HL-60 (cell line): ENCODE data around the gene ASCL5.

Experiments used
- DNase-seq, 2 experiments: peaks; one replicate each; pipeline ENCODE4 v3.0.0-alpha.2; 2010 to 2020; ENCODE audit warnings: low read depth in 1 of 2, low spot score in 1 of 2
- H3K27ac ChIP-seq: fragments of 250-450 bp; sonication (Bioruptor Pico); replicated peaks from 2 replicates; pipeline ENCODE4 v1.5.1; 2020; ENCODE audit warnings: mild to moderate bottlenecking, moderate library complexity
- H3K27me3 ChIP-seq: fragments of 250-450 bp; sonication (Bioruptor Pico); 2 replicates; pipeline ENCODE4 v1.5.1; 2021; ENCODE audit warnings: mild to moderate bottlenecking, moderate library complexity; ENCODE audit not compliant: insufficient read depth, poor library complexity, severe bottlenecking
- H3K4me3 ChIP-seq: replicated peaks from 2 replicates; pipeline ENCODE4 v1.5.1; 2011; ENCODE audit warnings: mild to moderate bottlenecking, control low read depth, low read length; ENCODE audit not compliant: insufficient read depth
- GABPA ChIP-seq: IDR thresholded peaks from 2 replicates; pipeline ENCODE4 v1.6.1; 2012; ENCODE audit warnings: low read depth
- POLR2AphosphoS5 ChIP-seq: IDR thresholded peaks from 2 replicates; pipeline ENCODE4 v1.6.1; 2012; ENCODE audit warnings: low read depth
- SPI1 ChIP-seq: IDR thresholded peaks from 2 replicates; pipeline ENCODE4 v1.6.1; 2012; ENCODE audit warnings: low read depth, mild to moderate bottlenecking, borderline replicate concordance
- TF ChIP-seq, protein P1 (sequence below): IDR thresholded peaks from one replicate; pipeline ENCODE4 v1.5.1; 2011; ENCODE audit warnings: low read length, control low read depth, inconsistent platforms; ENCODE audit not compliant: insufficient read depth
- TF ChIP-seq, protein P2 (sequence below): IDR thresholded peaks from 2 replicates; pipeline ENCODE4 v1.6.1; 2012; ENCODE audit warnings: low read depth; ENCODE audit not compliant: insufficient replicate concordance

Gene ASCL5

DNA sequence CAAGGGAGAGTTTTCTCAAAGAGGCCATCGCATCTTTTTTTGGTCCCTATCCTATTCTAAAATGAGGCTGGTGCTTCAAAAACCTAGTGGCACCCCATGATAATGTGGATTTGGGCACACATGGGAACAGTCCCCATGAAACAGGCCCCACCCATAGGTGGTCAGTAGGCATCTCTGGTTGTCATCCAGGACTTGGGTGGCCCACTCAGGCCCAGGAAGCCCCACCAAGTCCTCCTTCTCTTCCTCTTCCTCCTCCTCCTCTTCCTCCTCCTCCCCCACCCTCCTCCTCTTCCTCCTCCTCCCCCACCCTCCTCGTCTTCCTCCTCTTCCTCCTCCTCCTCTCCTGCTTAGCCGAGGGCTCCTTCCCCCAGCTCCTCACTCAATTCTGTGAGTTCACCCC, 15.3 kb downstream of the ASCL5 start:
- no peak overlapping the region for H3K27ac ChIP-seq

DNA sequence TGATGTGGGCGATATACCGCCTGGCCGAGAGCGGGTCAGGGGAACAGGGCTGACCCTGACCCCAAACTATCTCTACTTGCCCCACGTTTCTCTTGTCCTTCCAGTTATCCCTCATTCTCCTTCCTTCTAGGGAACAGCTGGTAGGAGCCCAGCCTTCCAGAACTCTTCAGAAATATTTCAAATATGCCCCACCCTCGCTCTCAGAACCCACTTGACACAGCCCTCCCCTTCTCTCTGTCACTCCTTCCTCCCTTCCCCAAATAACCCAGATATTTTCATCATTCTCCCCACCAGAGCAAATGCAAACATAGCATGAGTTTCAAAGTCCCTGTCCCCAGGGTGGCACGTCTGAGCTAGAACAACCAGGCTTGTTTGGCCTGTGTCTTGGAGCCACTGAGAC, 15.8 kb downstream of the ASCL5 start:
- no peaks in the 10 kb centered on the region for H3K27me3 ChIP-seq
- TF ChIP-seq, protein P1, sequence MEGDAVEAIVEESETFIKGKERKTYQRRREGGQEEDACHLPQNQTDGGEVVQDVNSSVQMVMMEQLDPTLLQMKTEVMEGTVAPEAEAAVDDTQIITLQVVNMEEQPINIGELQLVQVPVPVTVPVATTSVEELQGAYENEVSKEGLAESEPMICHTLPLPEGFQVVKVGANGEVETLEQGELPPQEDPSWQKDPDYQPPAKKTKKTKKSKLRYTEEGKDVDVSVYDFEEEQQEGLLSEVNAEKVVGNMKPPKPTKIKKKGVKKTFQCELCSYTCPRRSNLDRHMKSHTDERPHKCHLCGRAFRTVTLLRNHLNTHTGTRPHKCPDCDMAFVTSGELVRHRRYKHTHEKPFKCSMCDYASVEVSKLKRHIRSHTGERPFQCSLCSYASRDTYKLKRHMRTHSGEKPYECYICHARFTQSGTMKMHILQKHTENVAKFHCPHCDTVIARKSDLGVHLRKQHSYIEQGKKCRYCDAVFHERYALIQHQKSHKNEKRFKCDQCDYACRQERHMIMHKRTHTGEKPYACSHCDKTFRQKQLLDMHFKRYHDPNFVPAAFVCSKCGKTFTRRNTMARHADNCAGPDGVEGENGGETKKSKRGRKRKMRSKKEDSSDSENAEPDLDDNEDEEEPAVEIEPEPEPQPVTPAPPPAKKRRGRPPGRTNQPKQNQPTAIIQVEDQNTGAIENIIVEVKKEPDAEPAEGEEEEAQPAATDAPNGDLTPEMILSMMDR: no peak
- no peak for TF ChIP-seq GABPA
- TF ChIP-seq POLR2AphosphoS5: no peak
- TF ChIP-seq, protein P2, sequence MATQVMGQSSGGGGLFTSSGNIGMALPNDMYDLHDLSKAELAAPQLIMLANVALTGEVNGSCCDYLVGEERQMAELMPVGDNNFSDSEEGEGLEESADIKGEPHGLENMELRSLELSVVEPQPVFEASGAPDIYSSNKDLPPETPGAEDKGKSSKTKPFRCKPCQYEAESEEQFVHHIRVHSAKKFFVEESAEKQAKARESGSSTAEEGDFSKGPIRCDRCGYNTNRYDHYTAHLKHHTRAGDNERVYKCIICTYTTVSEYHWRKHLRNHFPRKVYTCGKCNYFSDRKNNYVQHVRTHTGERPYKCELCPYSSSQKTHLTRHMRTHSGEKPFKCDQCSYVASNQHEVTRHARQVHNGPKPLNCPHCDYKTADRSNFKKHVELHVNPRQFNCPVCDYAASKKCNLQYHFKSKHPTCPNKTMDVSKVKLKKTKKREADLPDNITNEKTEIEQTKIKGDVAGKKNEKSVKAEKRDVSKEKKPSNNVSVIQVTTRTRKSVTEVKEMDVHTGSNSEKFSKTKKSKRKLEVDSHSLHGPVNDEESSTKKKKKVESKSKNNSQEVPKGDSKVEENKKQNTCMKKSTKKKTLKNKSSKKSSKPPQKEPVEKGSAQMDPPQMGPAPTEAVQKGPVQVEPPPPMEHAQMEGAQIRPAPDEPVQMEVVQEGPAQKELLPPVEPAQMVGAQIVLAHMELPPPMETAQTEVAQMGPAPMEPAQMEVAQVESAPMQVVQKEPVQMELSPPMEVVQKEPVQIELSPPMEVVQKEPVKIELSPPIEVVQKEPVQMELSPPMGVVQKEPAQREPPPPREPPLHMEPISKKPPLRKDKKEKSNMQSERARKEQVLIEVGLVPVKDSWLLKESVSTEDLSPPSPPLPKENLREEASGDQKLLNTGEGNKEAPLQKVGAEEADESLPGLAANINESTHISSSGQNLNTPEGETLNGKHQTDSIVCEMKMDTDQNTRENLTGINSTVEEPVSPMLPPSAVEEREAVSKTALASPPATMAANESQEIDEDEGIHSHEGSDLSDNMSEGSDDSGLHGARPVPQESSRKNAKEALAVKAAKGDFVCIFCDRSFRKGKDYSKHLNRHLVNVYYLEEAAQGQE: no peak
- TF ChIP-seq SPI1: no peak
- no peak for DNase-seq
- no peak overlapping the region for H3K27ac ChIP-seq
- H3K4me3 ChIP-seq: no peak overlapping the region

More for the DNA sequence above, 15.3 kb downstream of the ASCL5 start:
- DNase-seq: no peak
- Histone ChIP-seq H3K4me3 (no peak overlapping the region), H3K27me3 (no peaks in the 10 kb centered on the region)
- TF ChIP-seq SPI1: no peak
- TF ChIP-seq, protein P2: no peak
- TF ChIP-seq POLR2AphosphoS5: no peak
- TF ChIP-seq, protein P1: no peak
- no peak for TF ChIP-seq GABPA

DNA sequence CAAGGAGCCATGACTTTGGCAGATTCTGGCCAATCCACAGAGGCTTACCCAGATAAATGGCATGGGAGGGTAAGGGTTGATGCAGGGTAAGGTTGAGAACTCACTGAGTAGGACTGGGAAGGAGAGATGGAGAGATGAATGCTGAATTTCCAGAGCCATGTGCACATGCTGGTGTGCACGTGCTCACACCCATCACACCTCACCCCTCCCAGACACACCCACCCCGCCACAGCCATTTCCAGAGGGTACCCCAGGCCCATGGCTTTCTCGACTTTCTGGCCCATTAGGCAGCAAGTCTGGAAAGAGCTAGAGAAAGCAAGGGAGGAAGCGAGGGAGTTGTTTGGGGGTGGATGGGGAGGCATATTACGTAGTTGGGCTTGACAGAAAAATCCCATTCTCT, 16.4 kb downstream of the ASCL5 start:
- no peak overlapping the region for H3K27ac ChIP-seq
- no peak for DNase-seq
- no peak overlapping the region for H3K4me3 ChIP-seq
- no peaks in the 10 kb centered on the region for H3K27me3 ChIP-seq
- TF ChIP-seq SPI1: no peak
- no peak for TF ChIP-seq POLR2AphosphoS5
- no peak for TF ChIP-seq GABPA
- TF ChIP-seq, protein P2: no peak
- TF ChIP-seq, protein P1: no peak
